CD14-positive monocyte (primary cell): Measurements from ENCODE around the gene EPC1. TPM values are rescaled to one million over a fixed set of nuclear protein-coding genes. Genes with fewer than 3 reads are reported as not detected.
A peak's percentile ranks its signal among the peaks of the same experiment; 100 is the strongest.

Source experiments
- DNase-seq, 3 donors: peaks; one replicate each; pipeline ENCODE4 v3.0.0-alpha.2; 2011 to 2022
- H2AFZ ChIP-seq: 2 replicates; pipeline ENCODE4 v1.6.0; 2012; ENCODE audit warnings: mild to moderate bottlenecking, low read depth, low read length, inconsistent platforms; ENCODE audit not compliant: insufficient read depth, poor library complexity, severe bottlenecking
- H3K27ac ChIP-seq, 2 donors: 1 replicate in 1 of 2; 2 replicates in 1 of 2; pipeline ENCODE4 v1.5.1; 2012 to 2013; ENCODE audit warnings: low read length in 2 of 2, control low read depth in 1 of 2, inconsistent platforms in 1 of 2, low read depth in 1 of 2, mild to moderate bottlenecking in 1 of 2
- H3K27me3 ChIP-seq, 2 donors: one replicate each; pipeline versions ENCODE4 v1.6.0 to v1.6.1; 2011 to 2013; ENCODE audit warnings: low read length in 2 of 2; ENCODE audit not compliant: control insufficient read depth in 2 of 2, insufficient read depth in 2 of 2
- H3K36me3 ChIP-seq, 2 donors: replicated peaks in 1 of 2; 1 replicate in 1 of 2; 2 replicates in 1 of 2; pipeline versions ENCODE4 v1.5.1 to v1.6.1; 2012 to 2013; ENCODE audit warnings: low read length in 2 of 2, control low read depth in 1 of 2, inconsistent platforms in 1 of 2, mild to moderate bottlenecking in 1 of 2; ENCODE audit not compliant: insufficient read depth in 2 of 2, control insufficient read depth in 1 of 2
- H3K4me1 ChIP-seq, 2 donors: 1 replicate in 1 of 2; 2 replicates in 1 of 2; pipeline versions ENCODE4 v1.5.1 to v1.6.1; 2012 to 2013; ENCODE audit warnings: low read length in 2 of 2, control low read depth in 1 of 2, inconsistent platforms in 1 of 2, mild to moderate bottlenecking in 1 of 2, moderate library complexity in 1 of 2; ENCODE audit not compliant: insufficient read depth in 2 of 2, control insufficient read depth in 1 of 2
- H3K4me2 ChIP-seq: replicated peaks from 2 replicates; pipeline ENCODE3; 2012; ENCODE audit warnings: low read length, moderate library complexity, mild to moderate bottlenecking; ENCODE audit not compliant: poor library complexity, severe bottlenecking; ENCODE audit errors: extremely low read depth
- H3K4me3 ChIP-seq, 3 experiments: fragments of 200-600 bp in 1 of 3; sonication (generic) in 1 of 3; replicated peaks in 1 of 3; 1 replicate in 2 of 3; 2 replicates in 1 of 3; pipeline ENCODE4 v1.5.1; 2011 to 2013; ENCODE audit warnings: low read length in 3 of 3, mild to moderate bottlenecking in 3 of 3, control low read depth in 2 of 3, low read depth in 2 of 3, inconsistent platforms in 1 of 3, moderate library complexity in 1 of 3
- H3K79me2 ChIP-seq: 2 replicates; pipeline ENCODE4 v1.6.0; 2012; ENCODE audit warnings: mild to moderate bottlenecking, control low read depth, inconsistent platforms, low read length, moderate library complexity; ENCODE audit not compliant: insufficient read depth
- H3K9ac ChIP-seq: 2 replicates; pipeline ENCODE4 v1.6.0; 2017; ENCODE audit warnings: low read length, mild to moderate bottlenecking; ENCODE audit not compliant: insufficient read depth, poor library complexity, severe bottlenecking
- H3K9me3 ChIP-seq, 2 donors: replicated peaks in 1 of 2; 1 replicate in 1 of 2; 2 replicates in 1 of 2; pipeline versions ENCODE4 v1.5.1 to v1.6.1; 2012 to 2013; ENCODE audit warnings: low read length in 2 of 2, control low read depth in 1 of 2; ENCODE audit not compliant: control insufficient read depth in 1 of 2, insufficient read depth in 1 of 2
- H4K20me1 ChIP-seq: 2 replicates; pipeline ENCODE4 v1.6.0; 2012; ENCODE audit warnings: mild to moderate bottlenecking, low read length, control low read depth, moderate library complexity; ENCODE audit not compliant: insufficient read depth
- H3K27ac Mint-ChIP-seq, 7 donors: one replicate each; pipeline ENCODE4 v1.8.0; 2020; ENCODE audit warnings: mild to moderate bottlenecking in 7 of 7, mixed read lengths in 7 of 7, moderate library complexity in 6 of 7, inconsistent platforms in 2 of 7
- H3K27me3 Mint-ChIP-seq, 3 donors: one replicate each; pipeline ENCODE4 v1.8.0; 2021 to 2022; ENCODE audit warnings: low read depth in 3 of 3, mild to moderate bottlenecking in 3 of 3, mixed read lengths in 3 of 3, moderate library complexity in 3 of 3, inconsistent platforms in 1 of 3
- H3K36me3 Mint-ChIP-seq, 2 donors: one replicate each; pipeline ENCODE4 v1.8.0; 2020; ENCODE audit warnings: mixed read lengths in 2 of 2, inconsistent platforms in 1 of 2, mild to moderate bottlenecking in 1 of 2
- H3K4me1 Mint-ChIP-seq: one replicate; pipeline ENCODE4 v1.8.0; 2020; ENCODE audit warnings: mild to moderate bottlenecking, mixed read lengths
- H3K4me3 Mint-ChIP-seq, 2 donors: one replicate each; pipeline ENCODE4 v1.8.0; 2020; ENCODE audit warnings: mild to moderate bottlenecking in 2 of 2, mixed read lengths in 2 of 2, moderate library complexity in 1 of 2
- H3K9me3 Mint-ChIP-seq, 7 donors: one replicate each; pipeline ENCODE4 v1.8.0; 2020 to 2022; ENCODE audit warnings: mixed read lengths in 7 of 7, mild to moderate bottlenecking in 6 of 7, moderate library complexity in 6 of 7, inconsistent platforms in 2 of 7
- WGBS: methylation state at CpG from one replicate; pipeline ENCODE4 v1.1.5; 2013; ENCODE audit warnings: missing lambda C conversion rate; ENCODE audit not compliant: insufficient coverage; 5-methylcytosine and 5-hydroxymethylcytosine counted together
- intact Hi-C, 2 donors: fragments of 100-400 bp; cut with micrococcal nuclease; formaldehyde crosslinking; loops; one replicate each; pipeline versions ENCODE4 v1.15.0 to v1.15.1; 2023
- polyA minus RNA-seq: library from RNA; depleted of rRNA, polyadenylated mRNA; stranded (reverse); fragments of >200 nt; gene quantifications from 2 replicates; pipeline ENCODE4 v1.2.3, GENCODE V29; 2012
- polyA plus RNA-seq, 3 donors: library from polyadenylated mRNA; depleted of rRNA in 1 of 3; unstranded in 2 of 3; stranded (reverse) in 1 of 3; fragments of 300-500 nt in 2 of 3; fragments of >200 nt in 1 of 3; fragmentation: Illumina TruSeq in 2 of 3; gene quantifications; 1 replicate in 2 of 3; 2 replicates in 1 of 3; pipeline ENCODE4 v1.2.3, GENCODE V29; 2012 to 2021
- total RNA-seq, 12 experiments: library from RNA in 1 of 12; stranded (reverse) in 1 of 12; fragments of 120-200 nt in 1 of 12; gene quantifications; one replicate each; pipeline ENCODE4 v1.2.4 and lab custom pipeline; 2013 to 2026; ENCODE audit warnings: mixed read lengths in 6 of 12, inconsistent platforms in 1 of 12
- TF ChIP-seq, protein P1 (sequence below): fragments of 200-600 bp; IDR thresholded peaks from one replicate; pipeline ENCODE4 v1.8.0; 2022; ENCODE audit warnings: antibody characterized with exemption, mild to moderate bottlenecking

The EPC1 gene, protein sequence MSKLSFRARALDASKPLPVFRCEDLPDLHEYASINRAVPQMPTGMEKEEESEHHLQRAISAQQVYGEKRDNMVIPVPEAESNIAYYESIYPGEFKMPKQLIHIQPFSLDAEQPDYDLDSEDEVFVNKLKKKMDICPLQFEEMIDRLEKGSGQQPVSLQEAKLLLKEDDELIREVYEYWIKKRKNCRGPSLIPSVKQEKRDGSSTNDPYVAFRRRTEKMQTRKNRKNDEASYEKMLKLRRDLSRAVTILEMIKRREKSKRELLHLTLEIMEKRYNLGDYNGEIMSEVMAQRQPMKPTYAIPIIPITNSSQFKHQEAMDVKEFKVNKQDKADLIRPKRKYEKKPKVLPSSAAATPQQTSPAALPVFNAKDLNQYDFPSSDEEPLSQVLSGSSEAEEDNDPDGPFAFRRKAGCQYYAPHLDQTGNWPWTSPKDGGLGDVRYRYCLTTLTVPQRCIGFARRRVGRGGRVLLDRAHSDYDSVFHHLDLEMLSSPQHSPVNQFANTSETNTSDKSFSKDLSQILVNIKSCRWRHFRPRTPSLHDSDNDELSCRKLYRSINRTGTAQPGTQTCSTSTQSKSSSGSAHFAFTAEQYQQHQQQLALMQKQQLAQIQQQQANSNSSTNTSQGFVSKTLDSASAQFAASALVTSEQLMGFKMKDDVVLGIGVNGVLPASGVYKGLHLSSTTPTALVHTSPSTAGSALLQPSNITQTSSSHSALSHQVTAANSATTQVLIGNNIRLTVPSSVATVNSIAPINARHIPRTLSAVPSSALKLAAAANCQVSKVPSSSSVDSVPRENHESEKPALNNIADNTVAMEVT
- 49.0 TPM for total RNA-seq (2013)
- polyA plus RNA-seq (10 to 100 TPM; 28.3 to 60.8 (median 31.0) TPM), polyA minus RNA-seq (33.7 and 49.6 TPM in 2 replicates), total RNA-seq (lab: John Stamatoyannopoulos, UW) (84.4 to 156 (median 117) reads per million in 11 experiments)

DNA sequence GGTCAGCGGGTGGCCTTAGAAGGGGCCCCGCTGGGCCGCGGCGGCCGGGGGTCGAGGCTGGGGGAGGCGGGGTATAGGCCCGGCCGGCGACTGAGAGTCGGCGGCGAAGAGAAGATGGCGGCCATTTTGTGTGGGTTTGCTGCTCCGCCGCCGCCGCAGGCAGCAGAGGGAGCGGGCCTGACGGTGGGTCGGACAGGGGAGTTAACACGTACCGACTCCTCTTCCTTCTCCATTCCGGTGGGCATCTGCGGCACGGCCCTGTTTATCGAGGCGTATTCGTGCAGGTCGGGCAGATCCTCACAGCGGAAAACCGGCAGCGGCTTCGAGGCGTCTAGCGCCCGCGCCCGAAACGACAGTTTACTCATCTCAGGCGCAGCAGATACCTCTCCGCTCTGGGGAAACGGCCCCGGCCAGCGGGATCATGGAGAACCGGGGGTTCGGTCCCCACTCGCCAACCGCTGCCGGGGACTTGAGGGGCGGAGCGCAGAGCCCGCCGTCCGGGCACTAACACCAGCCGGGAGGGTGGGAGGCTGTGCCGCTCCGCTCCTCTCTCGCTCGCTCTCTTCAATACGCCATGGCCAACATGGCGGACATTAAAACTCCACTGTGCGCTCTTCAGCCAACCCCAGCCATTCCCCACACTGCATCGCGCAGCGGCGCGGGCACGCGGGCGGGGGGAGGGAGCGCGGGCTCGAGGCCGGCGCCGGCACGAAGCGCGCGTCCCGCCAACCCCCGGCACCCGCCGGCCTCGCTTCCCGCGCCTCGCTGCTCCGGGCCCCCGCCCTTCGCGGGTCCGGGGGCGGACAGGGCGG is at the start of gene EPC1:
Gene EPC1, minus strand, starts transcription at position 608 of the 812 bp plus-strand sequence. Its CDS starts 243 bp downstream, at position 365.
- Histone ChIP-seq H3K36me3 (peaks cover 2 to 24% of the 10 kb centered on the region in 2 donors), H3K9me3 (no peaks in the 10 kb centered on the region), H2AFZ (peak within 1 kb of the TSS; percentile 82), H3K9ac (peak within 1 kb of the TSS; percentile 100), H3K4me2 (peak within 1 kb of the TSS; percentile 89), H3K79me2 (peaks cover 73% of the 10 kb centered on the region), H3K4me1 (peaks cover 17 to 34% of the 10 kb centered on the region in 2 donors), H3K4me3 (peak within 1 kb of the TSS; percentile 82 to 95 (median 84)), H3K27ac (peak within 1 kb of the TSS; percentile 100), H4K20me1 (peaks cover 44% of the 10 kb centered on the region), H3K27me3 (no peaks in the 10 kb centered on the region)
- Mint-ChIP-seq H3K4me1 (peaks cover 41% of the 10 kb centered on the region), H3K27me3 (peaks cover 1 to 4% (median 3%) of the 10 kb centered on the region in 3 donors), H3K9me3 (peaks cover 0 to 2% (median 0%) of the 10 kb centered on the region in 7 donors), H3K4me3 (peak within 1 kb of the TSS; percentile 86 to 95), H3K36me3 (peaks cover 17 to 19% of the 10 kb centered on the region in 2 donors), H3K27ac (peak within 1 kb of the TSS; percentile 99 to 100 (median 100))
- WGBS = under 1% methylated on average over 97 of the region's 97 CpGs
- TF ChIP-seq, protein P1, sequence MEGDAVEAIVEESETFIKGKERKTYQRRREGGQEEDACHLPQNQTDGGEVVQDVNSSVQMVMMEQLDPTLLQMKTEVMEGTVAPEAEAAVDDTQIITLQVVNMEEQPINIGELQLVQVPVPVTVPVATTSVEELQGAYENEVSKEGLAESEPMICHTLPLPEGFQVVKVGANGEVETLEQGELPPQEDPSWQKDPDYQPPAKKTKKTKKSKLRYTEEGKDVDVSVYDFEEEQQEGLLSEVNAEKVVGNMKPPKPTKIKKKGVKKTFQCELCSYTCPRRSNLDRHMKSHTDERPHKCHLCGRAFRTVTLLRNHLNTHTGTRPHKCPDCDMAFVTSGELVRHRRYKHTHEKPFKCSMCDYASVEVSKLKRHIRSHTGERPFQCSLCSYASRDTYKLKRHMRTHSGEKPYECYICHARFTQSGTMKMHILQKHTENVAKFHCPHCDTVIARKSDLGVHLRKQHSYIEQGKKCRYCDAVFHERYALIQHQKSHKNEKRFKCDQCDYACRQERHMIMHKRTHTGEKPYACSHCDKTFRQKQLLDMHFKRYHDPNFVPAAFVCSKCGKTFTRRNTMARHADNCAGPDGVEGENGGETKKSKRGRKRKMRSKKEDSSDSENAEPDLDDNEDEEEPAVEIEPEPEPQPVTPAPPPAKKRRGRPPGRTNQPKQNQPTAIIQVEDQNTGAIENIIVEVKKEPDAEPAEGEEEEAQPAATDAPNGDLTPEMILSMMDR = no peak
- intact Hi-C loops = loop anchor here (2.0 to 10.0 kb wide), 6 partner anchors 28 to 292 kb away; partner anchors contain the start of gene KIF5B (in 1 of the 2)
- DNase-seq = peak; percentile 81 to 88 (median 87)
